NCI-H510A treated with DMSO at 0.1 percent for 48 hours (cell line): Measurements from ENCODE around the gene AKT3.
"Not testable (repeated sequence)": the region's sequence is repeated elsewhere in the genome, so short reads cannot be mapped to it uniquely, and the experiment has no call there.

ENCODE experiments used
- DNase-seq: peaks from one replicate; lab custom pipeline; 2025; lab: John Stamatoyannopoulos, UW

Gene AKT3

DNA sequence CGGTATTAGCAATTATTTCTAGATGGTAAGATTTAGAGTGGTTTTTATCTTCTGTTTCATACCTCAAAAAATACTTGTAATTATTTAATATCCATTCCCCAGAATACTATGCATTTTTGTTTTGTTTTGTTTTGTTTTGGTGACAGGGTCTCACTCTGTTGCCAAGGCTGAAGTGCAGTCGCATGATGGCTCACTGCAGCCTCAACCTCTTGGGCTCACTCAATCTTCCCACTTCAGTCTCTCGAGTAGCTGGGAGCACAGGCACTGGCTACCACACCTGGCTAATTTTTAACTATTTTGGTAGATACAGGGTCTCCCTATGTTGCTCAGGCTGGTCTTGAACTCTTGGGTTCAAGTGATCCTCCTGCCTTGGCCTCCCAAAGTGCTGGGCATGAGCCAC lies 252.7 kb downstream of the AKT3 start:
- no peak for DNase-seq

DNA sequence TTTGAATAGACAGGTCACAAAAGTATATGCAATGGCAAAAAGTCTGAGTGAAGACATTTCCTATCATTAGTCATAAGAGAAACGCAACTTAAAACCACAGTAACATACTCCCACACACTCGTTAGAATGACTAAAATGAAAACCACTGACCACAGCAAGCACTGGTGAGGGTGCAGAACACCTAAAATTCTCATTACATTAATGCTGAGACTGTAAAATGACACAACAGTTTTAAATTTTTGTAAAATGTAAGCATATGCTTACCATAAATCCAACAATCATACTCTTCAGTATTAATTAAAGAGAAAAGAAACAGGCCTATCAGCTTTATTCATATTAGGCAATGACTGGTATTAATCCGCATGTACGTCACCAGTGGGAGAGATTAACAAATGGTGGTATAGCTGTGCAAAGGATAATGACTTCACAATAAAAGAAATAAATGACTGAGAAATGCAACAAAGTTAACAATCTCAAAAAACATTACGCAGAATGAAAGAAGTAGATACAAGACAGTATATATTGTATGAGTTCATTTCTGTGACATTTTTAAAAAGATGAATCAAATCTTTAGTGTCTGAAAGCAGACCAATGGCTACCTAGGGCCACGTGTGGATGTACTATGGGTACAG lies 253.5 kb downstream of the AKT3 start:
- DNase-seq = no peak

DNA sequence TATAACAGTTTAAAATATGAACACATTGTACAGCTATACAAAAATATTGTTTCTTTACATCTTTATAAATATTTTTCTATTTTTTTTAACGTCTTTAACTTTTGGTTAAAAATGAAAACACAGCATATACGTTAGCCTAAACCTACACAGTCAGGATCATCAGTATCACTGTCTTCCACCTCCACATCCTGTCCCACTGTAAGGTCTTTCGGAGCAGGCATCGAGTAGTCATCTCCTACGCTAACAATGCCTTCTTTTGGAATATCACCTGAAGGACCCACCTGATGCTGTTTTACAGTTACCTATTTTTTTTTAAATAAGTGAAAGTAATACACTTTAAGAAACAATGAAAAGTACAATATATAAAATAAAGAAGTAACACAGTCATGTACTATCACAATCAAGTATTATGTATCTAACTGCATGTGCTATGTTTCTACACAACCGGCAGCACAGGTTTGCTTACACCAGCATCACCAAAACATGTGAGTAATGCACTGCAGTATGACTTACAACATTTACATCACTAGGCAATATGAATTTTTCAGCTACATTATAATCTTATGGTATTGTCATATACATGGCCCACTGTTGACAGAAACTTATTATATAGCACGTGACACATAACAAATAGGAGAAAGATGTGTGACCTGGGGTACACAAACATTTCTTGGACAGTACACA lies 254.4 kb downstream of the AKT3 start:
- no peak for DNase-seq

DNA sequence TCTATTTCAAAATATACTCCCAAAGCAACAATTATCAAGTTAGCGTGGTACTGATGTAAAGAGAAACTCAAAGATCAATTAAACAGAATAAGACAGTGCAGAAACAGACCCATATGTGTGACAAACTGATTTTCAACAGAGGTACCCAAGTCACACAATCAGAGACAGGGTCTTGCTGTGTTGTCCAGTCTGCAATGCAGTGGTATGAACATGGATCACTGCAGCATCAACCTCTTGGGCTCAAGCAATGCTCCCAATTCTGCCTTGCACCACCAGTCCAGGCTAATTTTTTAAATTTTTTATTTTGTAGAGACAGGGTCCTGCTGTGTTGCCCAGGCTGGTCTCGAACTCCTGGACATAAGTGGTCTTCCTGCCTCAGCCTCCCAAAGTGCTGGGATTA lies 255.6 kb downstream of the AKT3 start:
- no peak for DNase-seq

DNA sequence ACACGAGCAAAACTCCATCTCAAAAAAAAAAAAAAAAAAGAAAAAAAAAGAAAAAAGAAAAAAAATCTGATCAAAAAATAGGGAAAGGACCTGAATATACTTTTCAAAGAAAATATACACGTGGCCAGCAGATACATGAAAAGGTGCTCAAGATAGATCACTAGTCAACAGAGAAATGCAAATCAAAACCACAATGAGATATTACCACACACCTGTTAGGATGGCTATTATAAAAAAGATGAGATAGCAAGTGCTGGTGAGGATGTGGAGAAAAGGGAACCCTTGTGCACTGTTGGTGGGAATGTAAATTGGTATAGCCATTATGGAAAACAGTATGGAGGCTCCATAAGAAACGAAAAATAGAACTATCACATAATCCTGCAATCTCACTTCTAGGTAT lies 260.8 kb downstream of the AKT3 start:
- DNase-seq = not testable (repeated sequence)

DNA sequence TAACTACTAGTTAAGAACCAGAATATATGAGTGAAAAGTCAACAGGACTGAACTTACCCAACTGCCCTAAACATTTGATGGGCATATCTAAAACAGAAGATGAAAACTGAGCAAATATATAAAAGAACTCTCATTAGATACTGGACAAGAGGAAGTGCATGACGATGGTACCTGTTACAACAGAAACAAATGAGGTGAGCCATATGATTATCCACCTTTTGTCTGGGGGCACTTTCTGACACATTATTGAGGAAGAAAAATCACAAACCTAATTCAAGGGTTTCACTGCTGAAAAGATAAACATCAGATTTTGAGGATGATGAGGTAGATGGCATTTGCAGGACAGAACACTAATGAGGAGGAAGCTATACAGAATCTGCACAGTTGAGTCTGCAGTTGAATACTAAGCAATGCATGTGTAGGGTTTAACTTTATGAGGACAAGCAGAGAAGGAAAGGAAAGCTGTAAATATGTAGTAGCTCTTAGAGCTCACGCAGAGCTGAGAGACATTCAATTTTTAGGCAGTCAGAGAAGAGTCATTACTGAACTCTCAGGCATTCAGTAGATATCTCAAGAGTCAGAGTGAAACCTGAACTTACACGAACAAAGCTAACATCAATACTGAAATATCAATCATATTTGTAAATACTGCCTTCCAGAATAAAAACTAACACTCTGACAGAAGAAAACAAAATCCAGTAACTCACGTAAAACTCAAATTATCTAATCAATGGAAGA lies 262.1 kb downstream of the AKT3 start:
- no peak for DNase-seq

DNA sequence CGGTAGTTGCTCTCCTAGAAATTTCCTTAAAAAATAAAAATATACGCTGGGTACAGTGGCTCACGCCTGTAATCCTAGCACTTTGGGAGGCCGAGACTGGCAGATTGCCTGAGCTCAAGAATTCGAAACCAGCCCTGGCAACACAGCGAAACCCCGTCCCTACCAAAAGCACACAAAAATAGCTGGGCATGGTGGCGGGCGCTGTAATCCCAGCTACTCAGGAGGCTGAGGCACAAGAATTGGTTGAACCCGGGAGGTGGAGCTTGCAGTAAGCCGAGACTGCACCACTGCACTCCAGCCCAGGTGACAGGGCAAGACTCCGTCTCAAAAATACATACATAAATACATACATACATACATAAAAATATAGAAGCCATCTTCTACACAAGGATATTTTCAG lies 262.8 kb downstream of the AKT3 start:
- DNase-seq = no peak

DNA sequence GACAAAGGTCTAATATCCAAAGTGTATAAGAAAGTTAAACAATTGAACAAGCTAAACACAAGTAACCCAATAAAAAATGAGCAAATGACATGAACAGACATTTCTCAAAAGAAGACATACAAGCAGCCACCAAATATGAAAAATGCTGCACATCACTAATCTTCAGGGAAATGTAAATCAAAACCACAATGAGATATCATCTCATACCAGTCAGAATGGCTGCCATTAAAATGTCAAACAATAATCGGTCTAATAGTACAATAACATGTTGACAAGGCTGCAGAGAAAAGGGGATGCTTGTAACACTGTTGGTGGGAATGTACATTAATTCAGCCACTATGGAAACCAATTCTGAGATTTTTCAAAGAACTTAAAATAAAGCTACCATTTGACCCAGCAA lies 264.1 kb downstream of the AKT3 start:
- no peak for DNase-seq

DNA sequence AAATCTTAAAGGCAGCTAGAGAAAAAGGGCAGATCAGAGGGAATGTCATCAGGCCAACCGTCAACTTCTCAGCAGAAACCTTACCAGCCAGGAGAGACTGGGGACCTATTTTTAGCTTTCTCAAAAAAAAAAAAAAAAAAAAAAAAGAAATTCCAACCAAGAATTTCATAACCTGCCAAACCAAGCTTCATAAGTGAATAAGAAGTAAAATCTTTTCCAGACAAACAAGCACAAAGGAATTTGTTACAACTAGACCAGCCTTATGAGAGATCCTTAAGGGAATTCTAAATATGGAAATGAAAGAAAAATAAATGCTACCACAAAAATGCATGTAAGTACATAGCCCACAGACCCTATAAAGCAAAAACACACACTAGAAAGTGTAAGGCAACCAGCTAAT lies 267.7 kb downstream of the AKT3 start:
- no peak for DNase-seq

DNA sequence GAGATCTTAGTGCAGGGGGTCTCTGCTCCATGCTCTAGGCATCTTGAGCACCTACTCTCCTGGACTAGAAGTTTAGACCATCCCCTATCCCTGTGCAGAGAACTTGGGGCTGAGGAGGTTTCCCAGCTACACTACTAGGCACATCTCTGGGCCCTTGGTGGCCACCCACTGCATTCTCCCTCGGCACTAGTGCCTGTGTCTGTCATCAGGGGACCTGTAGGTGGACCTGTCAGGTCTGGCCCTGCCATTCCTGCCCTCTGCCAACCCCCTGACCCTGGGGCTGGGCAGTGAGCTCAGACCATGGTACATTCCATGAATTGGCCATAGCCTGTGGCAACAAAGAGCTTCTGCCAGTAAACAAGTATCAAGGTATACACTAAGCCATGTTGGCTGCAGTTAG lies 269.1 kb downstream of the AKT3 start:
- DNase-seq = no peak

DNA sequence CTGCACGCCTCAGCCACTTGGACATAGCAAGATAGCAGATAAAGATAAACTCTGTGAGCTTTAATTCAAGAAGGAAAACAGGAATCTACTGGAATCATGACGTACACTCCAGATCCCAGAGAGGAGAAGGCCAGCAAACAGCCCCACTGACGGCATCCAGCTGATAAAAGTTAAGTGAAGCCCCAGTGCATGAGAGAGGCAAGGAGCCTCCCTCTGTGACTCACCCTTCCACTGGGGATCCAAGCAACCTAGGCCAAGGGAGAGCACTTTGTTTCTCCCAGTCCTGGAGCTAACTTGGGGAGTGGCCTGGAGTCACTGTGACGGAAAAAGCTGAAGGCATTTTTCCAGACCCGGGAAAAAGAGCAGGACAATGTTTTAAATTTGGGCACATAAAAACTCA lies 270.0 kb downstream of the AKT3 start:
- no peak for DNase-seq

DNA sequence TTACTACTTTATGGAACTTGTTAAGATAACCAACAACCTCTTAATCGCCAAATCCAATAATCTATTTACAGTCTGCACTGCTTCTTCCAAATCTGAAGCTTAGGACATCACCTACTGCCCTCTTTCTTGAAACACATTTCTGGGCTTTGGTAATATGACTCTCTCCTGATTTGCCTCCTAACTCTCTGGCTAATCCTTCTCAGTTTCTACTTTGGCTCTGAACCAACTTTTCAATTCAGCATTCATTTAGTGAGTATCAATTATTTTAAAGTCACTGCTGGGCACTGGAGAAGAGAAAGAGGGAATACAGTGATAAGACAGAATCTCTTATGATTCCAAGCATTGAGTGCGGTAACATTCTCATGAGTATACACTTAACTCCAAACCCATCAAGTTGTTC lies 275.0 kb downstream of the AKT3 start:
- no peak for DNase-seq

DNA sequence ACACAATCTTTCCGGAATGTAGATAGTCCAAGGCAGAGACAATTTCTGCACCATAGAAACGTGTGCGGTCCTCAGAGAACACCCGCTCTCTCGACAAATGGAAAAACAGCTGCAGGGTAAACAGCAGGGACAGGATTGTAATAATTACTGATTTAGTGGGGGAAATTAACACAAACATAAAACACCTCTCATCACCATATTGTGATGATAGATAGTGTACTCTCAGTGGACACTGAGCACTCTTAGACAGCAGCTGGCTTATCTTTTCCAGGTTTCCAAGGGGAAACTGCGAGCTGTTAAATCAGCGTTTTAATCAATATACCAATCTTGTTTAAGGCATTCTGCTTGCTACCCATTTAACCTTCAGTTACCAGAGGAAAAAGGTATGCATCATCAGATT lies 277.1 kb downstream of the AKT3 start:
- no peak for DNase-seq

DNA sequence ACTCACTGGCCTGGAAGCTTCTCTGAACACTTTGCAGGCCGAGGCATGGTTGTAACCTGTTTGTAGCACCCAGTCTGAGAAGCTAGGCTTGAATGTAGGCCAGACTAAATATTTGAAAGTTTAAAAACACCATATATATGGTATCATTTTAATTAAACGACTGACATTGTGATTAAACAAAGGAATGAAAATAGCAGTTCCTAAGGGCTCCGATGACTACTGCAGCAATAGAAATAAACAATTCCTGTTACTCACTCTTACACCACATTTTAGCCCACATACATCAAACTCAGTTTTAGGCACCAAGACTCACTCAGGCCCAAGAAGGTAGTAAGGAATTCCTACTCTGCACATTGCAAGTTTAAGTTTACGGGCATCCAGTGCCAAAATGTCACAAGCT lies 281.2 kb downstream of the AKT3 start:
- no peak for DNase-seq

DNA sequence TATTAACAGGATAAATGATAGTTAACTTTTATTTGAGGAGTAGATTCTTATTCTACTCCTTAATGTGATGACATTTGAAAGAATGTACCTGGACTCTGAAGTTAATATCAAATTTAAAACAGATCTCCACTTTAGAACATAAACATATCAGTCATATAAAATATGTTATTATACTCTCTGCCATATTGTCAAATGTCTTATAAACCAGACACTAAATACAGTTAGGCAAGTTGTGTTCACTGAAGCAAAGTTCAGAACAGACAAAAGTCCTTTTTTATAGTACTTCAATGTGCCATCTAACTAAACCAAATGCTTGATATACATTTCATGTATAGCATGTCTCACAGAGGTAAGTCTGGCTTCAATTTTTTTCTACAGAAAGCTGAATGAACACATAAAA lies 285.2 kb downstream of the AKT3 start:
- DNase-seq = no peak

DNA sequence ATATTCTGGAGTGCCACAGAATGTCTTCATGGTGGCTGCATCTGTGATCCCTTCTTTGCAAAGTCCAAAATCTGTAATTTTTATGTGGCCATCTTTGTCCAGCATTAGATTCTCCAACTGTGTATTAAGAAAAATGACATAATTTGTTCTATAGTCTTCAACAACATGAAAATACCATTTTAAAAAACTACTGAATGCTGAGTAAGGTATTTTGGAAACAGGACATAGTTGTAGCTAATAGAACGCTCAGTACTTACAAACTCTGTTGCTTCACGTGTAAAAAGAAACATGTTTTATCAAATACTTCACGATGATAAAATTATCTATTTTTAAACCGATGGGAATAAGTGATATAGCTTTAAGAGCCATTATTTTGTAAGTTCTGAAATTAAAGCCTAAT lies 286.3 kb downstream of the AKT3 start:
- DNase-seq = no peak

DNA sequence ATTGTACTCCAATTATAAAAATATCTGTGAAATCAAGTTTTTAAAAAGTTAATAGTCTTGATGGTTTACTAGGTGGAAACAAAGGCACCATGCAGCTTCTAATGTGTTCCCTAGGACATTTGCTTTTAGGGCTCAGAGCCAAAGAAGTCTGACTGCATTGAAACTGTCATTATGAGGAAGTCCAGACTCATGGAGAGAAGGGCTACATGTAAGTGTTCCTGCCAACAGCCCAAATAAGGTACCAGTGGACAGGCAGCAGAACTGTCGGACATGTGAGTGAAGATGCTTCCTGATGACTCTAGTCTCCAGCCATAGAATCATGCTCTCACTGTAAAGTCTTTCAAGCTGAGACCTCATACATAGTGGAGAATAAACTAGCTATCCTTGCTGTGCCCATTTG lies 287.6 kb downstream of the AKT3 start:
- no peak for DNase-seq

DNA sequence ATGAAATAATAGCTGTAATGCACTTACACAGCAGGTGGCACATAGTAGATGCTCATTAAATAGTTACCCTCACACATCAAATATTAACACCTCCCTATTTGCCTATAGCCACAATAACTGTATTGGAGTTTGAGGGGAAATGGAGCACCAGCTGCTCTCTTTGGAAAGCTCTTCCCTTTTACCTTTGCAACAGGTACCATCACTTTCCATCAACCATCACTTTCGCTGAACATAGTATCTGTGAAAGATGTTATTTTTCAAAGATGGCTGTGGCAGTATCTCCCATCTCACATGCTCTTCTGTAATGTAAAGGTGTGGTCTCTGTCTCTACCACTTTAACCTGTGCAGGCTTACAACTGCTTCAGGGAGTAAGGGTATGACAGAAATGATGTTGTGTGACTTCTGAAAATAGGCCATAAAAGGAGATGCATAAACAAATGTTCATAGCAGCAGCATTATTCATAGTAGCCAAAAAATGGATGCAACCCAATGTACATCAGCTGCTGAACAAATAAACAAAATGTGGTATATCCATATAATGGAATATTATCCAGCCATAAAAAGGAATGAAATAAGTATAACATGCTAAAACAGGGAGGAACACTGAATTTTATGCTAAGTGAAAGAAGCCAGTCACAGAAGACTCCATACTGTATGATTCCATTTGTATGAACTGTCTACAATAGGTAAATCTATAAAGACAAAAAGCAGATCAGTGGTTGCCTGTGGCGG lies 288.3 kb downstream of the AKT3 start:
- no peak for DNase-seq

DNA sequence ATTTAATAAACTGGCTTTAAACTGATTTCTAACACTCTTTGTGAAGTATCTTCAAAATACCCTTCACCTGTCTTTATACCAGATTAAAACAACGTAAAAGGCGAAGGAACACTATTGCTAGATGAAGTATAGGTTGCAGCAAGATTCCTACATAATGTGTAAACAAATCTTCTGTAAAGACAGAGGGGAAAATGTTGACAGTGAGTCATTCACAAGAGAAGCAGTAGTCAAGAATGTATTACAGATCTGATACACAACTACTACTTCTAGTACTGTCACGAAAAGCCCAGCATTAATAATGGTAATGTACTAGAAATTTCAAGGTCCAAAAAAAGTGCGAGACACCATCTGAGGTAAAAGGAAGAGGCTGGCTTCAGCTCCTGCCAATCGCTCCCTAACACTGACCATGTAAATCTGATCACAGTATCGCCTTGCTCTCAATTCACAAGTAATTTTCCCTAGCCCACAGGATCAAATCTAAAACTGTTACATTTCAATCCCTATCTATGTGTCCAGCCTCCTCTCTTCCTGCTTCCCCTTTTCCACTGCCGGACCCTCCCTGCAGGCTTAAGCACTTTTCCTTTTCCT lies 290.4 kb downstream of the AKT3 start:
- no peak for DNase-seq

DNA sequence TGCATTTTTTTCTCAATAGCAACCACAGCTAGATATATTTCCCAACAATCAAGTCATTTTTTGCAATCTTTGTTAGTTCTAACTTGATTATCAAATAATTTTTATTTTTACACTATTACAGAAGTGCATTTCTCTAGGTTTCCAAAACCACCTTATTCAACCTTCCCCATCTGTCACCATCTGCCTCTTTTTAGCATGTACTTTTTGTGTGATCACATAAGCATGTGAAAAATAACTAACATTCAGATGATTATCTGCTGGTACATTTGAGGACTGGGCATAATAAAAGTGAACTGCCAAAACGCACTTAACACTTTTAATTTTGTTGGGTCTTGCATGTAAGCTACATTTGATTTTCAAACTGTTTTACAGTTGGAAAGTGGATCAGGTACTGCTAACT lies 291.5 kb downstream of the AKT3 start:
- no peak for DNase-seq

DNA sequence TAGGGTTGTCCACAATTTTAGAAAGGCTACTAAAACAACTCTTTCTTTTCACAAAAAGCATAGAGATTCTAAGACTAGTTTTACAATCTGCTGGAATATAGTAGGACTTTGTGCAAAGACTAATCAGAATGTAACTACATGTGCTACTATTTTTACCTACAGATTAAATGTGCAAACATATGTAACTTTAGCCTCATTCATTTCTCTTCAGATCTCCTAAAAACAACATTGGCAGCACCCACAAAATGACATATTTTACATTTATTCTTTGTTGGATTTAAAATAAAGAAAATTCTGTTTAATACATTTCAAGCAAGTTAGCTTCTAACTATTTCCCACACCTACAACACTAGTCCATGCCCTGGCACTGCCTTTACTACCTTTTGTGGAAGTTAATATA lies 292.2 kb downstream of the AKT3 start:
- DNase-seq = no peak

DNA sequence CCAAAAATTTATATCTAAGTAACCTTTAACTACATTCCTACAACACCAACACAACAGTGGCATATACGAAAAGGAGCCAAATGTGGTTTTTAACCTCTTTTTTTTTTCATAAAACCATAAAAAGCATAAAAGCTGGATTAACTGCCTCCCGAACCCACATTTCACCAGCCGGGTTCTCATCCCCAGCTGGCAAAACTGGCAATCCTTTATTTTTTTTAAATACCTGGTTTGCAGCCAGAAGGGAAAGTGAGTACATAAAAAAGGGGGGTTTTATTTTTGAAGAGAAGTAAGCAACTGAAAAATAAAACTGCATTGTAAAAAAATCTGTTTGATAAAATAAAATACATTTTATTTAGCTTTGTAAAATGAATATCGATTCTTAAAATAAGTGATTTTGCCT lies 295.4 kb downstream of the AKT3 start:
- no peak for DNase-seq

DNA sequence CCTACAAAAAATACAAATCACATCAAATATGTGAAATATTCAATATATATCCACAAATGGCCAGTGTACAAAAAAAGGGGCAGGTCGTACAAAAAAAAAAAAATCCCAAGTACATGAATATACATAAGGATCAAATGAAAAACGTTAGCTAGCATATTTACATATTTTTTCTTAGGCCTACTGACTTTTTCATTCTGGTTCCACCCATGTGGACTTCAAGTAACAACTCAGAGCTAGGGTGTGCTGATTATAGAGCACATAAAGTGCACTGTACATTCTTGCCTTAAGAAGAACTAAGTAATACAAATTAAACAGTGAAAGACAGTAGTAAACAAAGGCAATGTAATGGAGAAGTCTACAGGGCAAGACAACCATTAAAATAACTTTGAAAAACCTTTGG lies 297.0 kb downstream of the AKT3 start:
- DNase-seq = no peak
